ENCODE measurements around the gene JUNB. TPM values are rescaled to one million over a fixed set of nuclear protein-coding genes. Genes with fewer than 3 reads are reported as not detected.

The JUNB gene
- total RNA-seq, 1 donor from 2014 or later, result 101 TPM

GRCh38 chr19:12787458-12787857 is 3.8 kb upstream of the JUNB start:
- Histone ChIP-seq H2AFZ (ENCODE audit: low read depth, low read length) (no peak overlapping the region), H3K9ac (ENCODE audit: low read length) (no peak overlapping the region), H3K4me3 (ENCODE audit: insufficient read depth, low read depth, low read length) (no peak overlapping the region), H3K4me2 (ENCODE audit: low read length) (no peak overlapping the region), H3K27me3 (ENCODE audit: insufficient read depth, low read length) (no peaks in the 10 kb centered on the region), H3K79me2 (ENCODE audit: insufficient read depth, low read length) (peaks cover 11% of the 10 kb centered on the region), H3K4me1 (ENCODE audit: insufficient read depth, low read length) (peaks cover 57% of the 10 kb centered on the region), H3K9me3 (ENCODE audit: insufficient read depth, low read depth, low read length) (no peaks in the 10 kb centered on the region), H3K36me3 (ENCODE audit: insufficient read depth, low read length) (no peaks in the 10 kb centered on the region), H4K20me1 (ENCODE audit: insufficient read depth, low read length) (peaks cover 11% of the 10 kb centered on the region), H3K27ac (ENCODE audit: low read depth, low read length) (no peak overlapping the region)
- Mint-ChIP-seq H3K4me1 (ENCODE audit: low read depth, unreplicated experiment) (peaks cover 23% of the 10 kb centered on the region), H3K27me3 (ENCODE audit: low read depth, unreplicated experiment) (no peaks in the 10 kb centered on the region), H3K9me3 (ENCODE audit: unreplicated experiment) (no peaks in the 10 kb centered on the region), H3K36me3 (ENCODE audit: low read depth, unreplicated experiment) (no peaks in the 10 kb centered on the region), H3K4me3 (ENCODE audit: unreplicated experiment) (no peak overlapping the region), H3K27ac (ENCODE audit: unreplicated experiment) (no peak overlapping the region)
- no peak for DNase-seq (ENCODE audit: low read depth)
- FAIRE-seq, result no peak
- TF ChIP-seq EZH2 (IDR thresholded peaks at IDR 0.05; ENCODE audit: insufficient read depth, low read length) (no peak), CTCF (IDR thresholded peaks at IDR 0.05; ENCODE audit: insufficient read depth, low read depth, low read length) (no peak)

- peak overlapping the region; percentile 70 for H3K27ac ChIP-seq (ENCODE audit: low read depth, low read length)
Measured at GRCh38 chr19:12788042-12788681, 3.1 kb upstream of the JUNB start.

More at GRCh38 chr19:12788042-12788681, 3.1 kb upstream of the JUNB start:
- Histone ChIP-seq H3K4me3 (ENCODE audit: insufficient read depth, low read depth, low read length) (no peak overlapping the region), H3K9me3 (ENCODE audit: insufficient read depth, low read depth, low read length) (no peaks in the 10 kb centered on the region), H2AFZ (ENCODE audit: low read depth, low read length) (no peak overlapping the region), H3K27me3 (ENCODE audit: insufficient read depth, low read length) (no peaks in the 10 kb centered on the region), H3K79me2 (ENCODE audit: insufficient read depth, low read length) (peaks cover 18% of the 10 kb centered on the region), H3K36me3 (ENCODE audit: insufficient read depth, low read length) (no peaks in the 10 kb centered on the region), H3K4me1 (ENCODE audit: insufficient read depth, low read length) (peaks cover 51% of the 10 kb centered on the region), H3K4me2 (ENCODE audit: low read length) (peak overlapping the region; percentile 91), H3K9ac (ENCODE audit: low read length) (peak overlapping the region; percentile 94), H4K20me1 (ENCODE audit: insufficient read depth, low read length) (peaks cover 18% of the 10 kb centered on the region)
- TF ChIP-seq EZH2 (IDR thresholded peaks at IDR 0.05; ENCODE audit: insufficient read depth, low read length) (no peak), CTCF (IDR thresholded peaks at IDR 0.05; ENCODE audit: insufficient read depth, low read depth, low read length) (no peak)
- Mint-ChIP-seq H3K4me3 (ENCODE audit: unreplicated experiment) (no peak overlapping the region), H3K27ac (ENCODE audit: unreplicated experiment) (peak overlapping the region; percentile 99), H3K4me1 (ENCODE audit: low read depth, unreplicated experiment) (peaks cover 23% of the 10 kb centered on the region), H3K27me3 (ENCODE audit: low read depth, unreplicated experiment) (no peaks in the 10 kb centered on the region), H3K36me3 (ENCODE audit: low read depth, unreplicated experiment) (no peaks in the 10 kb centered on the region), H3K9me3 (ENCODE audit: unreplicated experiment) (no peaks in the 10 kb centered on the region)
- FAIRE-seq (no peak), DNase-seq (ENCODE audit: low read depth) (no peak)

Measured in astrocyte (in vitro differentiated cells and primary cell).